ENCODE results near the gene RSPH6A. TPM values are rescaled to one million over a fixed set of nuclear protein-coding genes. Genes with fewer than 3 reads are reported as not detected.

The RSPH6A gene
- total RNA-seq, 1 experiment from 2014 or later, result 0.39 TPM

DNA sequence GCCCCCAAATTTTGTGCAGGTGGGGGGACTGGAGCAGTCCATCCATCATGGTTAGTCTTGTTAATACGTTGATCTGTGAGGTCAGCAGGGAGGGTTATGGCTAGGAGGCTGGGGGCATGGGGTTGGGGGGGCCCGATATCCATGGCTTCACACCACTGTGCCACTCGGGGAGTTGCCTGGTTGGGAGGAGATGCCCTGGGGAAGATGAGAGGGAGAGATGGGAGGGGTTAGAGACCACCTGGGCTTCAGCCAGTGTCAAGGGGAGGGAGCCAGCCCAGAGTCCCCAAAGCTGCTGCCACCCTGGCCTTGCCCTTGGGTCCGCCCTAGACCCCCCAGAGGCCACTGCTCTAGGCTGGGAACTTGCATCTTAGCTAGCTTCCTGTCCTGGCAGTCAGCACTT, 31.0 kb downstream of the RSPH6A start:
- Mint-ChIP-seq H3K27me3 (ENCODE audit: low read depth) (peaks cover 28% of the 10 kb centered on the region), H3K9me3 (no peaks in the 10 kb centered on the region), H3K36me3 (peaks cover 26% of the 10 kb centered on the region), H3K4me3 (no peak overlapping the region), H3K27ac (no peak overlapping the region), H3K4me1 (peaks cover 25% of the 10 kb centered on the region)
- ChIA-PET CTCF (interaction anchor here (0.6 to 1.3 kb wide), 3 partner anchors 9 to 67 kb away, joined by 3 to 5 read pairs (median 5); partner anchors contain the start of gene SIX5), POLR2A (no interaction called here)
- TF ChIP-seq, protein P1, sequence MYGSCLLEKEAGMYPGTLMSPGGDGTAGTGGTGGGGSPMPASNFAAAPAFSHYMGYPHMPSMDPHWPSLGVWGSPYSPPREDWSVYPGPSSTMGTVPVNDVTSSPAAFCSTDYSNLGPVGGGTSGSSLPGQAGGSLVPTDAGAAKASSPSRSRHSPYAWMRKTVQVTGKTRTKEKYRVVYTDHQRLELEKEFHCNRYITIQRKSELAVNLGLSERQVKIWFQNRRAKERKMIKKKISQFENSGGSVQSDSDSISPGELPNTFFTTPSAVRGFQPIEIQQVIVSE (CRISPR knock-in tag; IDR thresholded peaks at IDR 0.05; ENCODE audit: borderline replicate concordance), result no peak
- TF ChIP-seq NR1H2 (CRISPR knock-in tag; IDR thresholded peaks at IDR 0.05) (no peak), FOXJ3 (CRISPR knock-in tag; IDR thresholded peaks at IDR 0.05; ENCODE audit: borderline replicate concordance) (no peak), SOX15 (CRISPR knock-in tag; IDR thresholded peaks at IDR 0.05) (no peak), FOXP1 (CRISPR knock-in tag; IDR thresholded peaks at IDR 0.05; ENCODE audit: borderline replicate concordance) (no peak), RORB (CRISPR knock-in tag; IDR thresholded peaks at IDR 0.05) (no peak), CREM (CRISPR knock-in tag; IDR thresholded peaks at IDR 0.05) (no peak), GRHL2 (CRISPR knock-in tag; IDR thresholded peaks at IDR 0.05; ENCODE audit: insufficient replicate concordance, severe bottlenecking) (no peak), NFE2L1 (CRISPR knock-in tag; IDR thresholded peaks at IDR 0.05) (no peak), ELF4 (CRISPR knock-in tag; IDR thresholded peaks at IDR 0.05; ENCODE audit: low read depth) (no peak), TEAD4 (CRISPR knock-in tag; IDR thresholded peaks at IDR 0.05) (no peak), HMGA2 (CRISPR knock-in tag; IDR thresholded peaks at IDR 0.05) (no peak), GABPB1 (CRISPR knock-in tag; IDR thresholded peaks at IDR 0.05) (no peak)
- TF ChIP-seq, protein P2, sequence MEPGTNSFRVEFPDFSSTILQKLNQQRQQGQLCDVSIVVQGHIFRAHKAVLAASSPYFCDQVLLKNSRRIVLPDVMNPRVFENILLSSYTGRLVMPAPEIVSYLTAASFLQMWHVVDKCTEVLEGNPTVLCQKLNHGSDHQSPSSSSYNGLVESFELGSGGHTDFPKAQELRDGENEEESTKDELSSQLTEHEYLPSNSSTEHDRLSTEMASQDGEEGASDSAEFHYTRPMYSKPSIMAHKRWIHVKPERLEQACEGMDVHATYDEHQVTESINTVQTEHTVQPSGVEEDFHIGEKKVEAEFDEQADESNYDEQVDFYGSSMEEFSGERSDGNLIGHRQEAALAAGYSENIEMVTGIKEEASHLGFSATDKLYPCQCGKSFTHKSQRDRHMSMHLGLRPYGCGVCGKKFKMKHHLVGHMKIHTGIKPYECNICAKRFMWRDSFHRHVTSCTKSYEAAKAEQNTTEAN (CRISPR knock-in tag; IDR thresholded peaks at IDR 0.05), result no peak
- TF ChIP-seq, protein P3, sequence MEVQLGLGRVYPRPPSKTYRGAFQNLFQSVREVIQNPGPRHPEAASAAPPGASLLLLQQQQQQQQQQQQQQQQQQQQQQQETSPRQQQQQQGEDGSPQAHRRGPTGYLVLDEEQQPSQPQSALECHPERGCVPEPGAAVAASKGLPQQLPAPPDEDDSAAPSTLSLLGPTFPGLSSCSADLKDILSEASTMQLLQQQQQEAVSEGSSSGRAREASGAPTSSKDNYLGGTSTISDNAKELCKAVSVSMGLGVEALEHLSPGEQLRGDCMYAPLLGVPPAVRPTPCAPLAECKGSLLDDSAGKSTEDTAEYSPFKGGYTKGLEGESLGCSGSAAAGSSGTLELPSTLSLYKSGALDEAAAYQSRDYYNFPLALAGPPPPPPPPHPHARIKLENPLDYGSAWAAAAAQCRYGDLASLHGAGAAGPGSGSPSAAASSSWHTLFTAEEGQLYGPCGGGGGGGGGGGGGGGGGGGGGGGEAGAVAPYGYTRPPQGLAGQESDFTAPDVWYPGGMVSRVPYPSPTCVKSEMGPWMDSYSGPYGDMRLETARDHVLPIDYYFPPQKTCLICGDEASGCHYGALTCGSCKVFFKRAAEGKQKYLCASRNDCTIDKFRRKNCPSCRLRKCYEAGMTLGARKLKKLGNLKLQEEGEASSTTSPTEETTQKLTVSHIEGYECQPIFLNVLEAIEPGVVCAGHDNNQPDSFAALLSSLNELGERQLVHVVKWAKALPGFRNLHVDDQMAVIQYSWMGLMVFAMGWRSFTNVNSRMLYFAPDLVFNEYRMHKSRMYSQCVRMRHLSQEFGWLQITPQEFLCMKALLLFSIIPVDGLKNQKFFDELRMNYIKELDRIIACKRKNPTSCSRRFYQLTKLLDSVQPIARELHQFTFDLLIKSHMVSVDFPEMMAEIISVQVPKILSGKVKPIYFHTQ (CRISPR knock-in tag; IDR thresholded peaks at IDR 0.05), result no peak
- TF ChIP-seq, protein P4, sequence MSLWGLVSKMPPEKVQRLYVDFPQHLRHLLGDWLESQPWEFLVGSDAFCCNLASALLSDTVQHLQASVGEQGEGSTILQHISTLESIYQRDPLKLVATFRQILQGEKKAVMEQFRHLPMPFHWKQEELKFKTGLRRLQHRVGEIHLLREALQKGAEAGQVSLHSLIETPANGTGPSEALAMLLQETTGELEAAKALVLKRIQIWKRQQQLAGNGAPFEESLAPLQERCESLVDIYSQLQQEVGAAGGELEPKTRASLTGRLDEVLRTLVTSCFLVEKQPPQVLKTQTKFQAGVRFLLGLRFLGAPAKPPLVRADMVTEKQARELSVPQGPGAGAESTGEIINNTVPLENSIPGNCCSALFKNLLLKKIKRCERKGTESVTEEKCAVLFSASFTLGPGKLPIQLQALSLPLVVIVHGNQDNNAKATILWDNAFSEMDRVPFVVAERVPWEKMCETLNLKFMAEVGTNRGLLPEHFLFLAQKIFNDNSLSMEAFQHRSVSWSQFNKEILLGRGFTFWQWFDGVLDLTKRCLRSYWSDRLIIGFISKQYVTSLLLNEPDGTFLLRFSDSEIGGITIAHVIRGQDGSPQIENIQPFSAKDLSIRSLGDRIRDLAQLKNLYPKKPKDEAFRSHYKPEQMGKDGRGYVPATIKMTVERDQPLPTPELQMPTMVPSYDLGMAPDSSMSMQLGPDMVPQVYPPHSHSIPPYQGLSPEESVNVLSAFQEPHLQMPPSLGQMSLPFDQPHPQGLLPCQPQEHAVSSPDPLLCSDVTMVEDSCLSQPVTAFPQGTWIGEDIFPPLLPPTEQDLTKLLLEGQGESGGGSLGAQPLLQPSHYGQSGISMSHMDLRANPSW (CRISPR knock-in tag; conservative IDR thresholded peaks at IDR 0.05; ENCODE audit: low read depth), result no peak
- TF ChIP-seq, protein P5, sequence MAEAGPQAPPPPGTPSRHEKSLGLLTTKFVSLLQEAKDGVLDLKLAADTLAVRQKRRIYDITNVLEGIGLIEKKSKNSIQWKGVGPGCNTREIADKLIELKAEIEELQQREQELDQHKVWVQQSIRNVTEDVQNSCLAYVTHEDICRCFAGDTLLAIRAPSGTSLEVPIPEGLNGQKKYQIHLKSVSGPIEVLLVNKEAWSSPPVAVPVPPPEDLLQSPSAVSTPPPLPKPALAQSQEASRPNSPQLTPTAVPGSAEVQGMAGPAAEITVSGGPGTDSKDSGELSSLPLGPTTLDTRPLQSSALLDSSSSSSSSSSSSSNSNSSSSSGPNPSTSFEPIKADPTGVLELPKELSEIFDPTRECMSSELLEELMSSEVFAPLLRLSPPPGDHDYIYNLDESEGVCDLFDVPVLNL (CRISPR knock-in tag; IDR thresholded peaks at IDR 0.05; ENCODE audit: borderline replicate concordance, low read depth), result no peak
- TF ChIP-seq, protein P6, sequence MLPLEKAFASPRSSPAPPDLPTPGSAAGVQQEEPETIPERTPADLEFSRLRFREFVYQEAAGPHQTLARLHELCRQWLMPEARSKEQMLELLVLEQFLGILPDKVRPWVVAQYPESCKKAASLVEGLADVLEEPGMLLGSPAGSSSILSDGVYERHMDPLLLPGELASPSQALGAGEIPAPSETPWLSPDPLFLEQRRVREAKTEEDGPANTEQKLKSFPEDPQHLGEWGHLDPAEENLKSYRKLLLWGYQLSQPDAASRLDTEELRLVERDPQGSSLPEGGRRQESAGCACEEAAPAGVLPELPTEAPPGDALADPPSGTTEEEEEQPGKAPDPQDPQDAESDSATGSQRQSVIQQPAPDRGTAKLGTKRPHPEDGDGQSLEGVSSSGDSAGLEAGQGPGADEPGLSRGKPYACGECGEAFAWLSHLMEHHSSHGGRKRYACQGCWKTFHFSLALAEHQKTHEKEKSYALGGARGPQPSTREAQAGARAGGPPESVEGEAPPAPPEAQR (CRISPR knock-in tag; IDR thresholded peaks at IDR 0.05), result no peak
- TF ChIP-seq, protein P7, sequence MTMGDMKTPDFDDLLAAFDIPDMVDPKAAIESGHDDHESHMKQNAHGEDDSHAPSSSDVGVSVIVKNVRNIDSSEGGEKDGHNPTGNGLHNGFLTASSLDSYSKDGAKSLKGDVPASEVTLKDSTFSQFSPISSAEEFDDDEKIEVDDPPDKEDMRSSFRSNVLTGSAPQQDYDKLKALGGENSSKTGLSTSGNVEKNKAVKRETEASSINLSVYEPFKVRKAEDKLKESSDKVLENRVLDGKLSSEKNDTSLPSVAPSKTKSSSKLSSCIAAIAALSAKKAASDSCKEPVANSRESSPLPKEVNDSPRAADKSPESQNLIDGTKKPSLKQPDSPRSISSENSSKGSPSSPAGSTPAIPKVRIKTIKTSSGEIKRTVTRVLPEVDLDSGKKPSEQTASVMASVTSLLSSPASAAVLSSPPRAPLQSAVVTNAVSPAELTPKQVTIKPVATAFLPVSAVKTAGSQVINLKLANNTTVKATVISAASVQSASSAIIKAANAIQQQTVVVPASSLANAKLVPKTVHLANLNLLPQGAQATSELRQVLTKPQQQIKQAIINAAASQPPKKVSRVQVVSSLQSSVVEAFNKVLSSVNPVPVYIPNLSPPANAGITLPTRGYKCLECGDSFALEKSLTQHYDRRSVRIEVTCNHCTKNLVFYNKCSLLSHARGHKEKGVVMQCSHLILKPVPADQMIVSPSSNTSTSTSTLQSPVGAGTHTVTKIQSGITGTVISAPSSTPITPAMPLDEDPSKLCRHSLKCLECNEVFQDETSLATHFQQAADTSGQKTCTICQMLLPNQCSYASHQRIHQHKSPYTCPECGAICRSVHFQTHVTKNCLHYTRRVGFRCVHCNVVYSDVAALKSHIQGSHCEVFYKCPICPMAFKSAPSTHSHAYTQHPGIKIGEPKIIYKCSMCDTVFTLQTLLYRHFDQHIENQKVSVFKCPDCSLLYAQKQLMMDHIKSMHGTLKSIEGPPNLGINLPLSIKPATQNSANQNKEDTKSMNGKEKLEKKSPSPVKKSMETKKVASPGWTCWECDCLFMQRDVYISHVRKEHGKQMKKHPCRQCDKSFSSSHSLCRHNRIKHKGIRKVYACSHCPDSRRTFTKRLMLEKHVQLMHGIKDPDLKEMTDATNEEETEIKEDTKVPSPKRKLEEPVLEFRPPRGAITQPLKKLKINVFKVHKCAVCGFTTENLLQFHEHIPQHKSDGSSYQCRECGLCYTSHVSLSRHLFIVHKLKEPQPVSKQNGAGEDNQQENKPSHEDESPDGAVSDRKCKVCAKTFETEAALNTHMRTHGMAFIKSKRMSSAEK (CRISPR knock-in tag; IDR thresholded peaks at IDR 0.05; ENCODE audit: borderline replicate concordance), result no peak
- ATAC-seq, result no peak
- no peak for DNase-seq (ENCODE audit: low spot score)

Measured in WTC11 (cell line).